Mesenteric fat pad (tissue), 1 donor: ENCODE measurements around the gene SPDYC. TPM values are rescaled to one million over a fixed set of nuclear protein-coding genes. Genes with fewer than 3 reads are reported as not detected.

ENCODE experiments used
- microRNA-seq: library from miRNA; unstranded; fragments of <30 nt; microRNA quantifications from one replicate; pipeline ENCODE4 v1.2.0, GENCODE V29; 2020; ENCODE audit warnings: borderline number of aligned reads
- total RNA-seq: library from RNA; stranded (reverse); fragmentation: NEBNext Ultra II Directional; extraction: Animal tissue kit (Norgen Biotek cat#: 25700); gene quantifications from one replicate; pipeline ENCODE4 v1.2.1, GENCODE V29; 2021
- donor health status: DM: yes; HTN: yes; CAD: no.

The SPDYC gene
- total RNA-seq, 1 donor from 2014 or later = not detected

Small RNAs within 50 kb of the gene (microRNA-seq; reads per million reads assigned to microRNA genes)
- not detected for gene MIR6751

Other genes with a start within 250 kb of the SPDYC start
- 28.3 TPM for gene PPP2R5B, start 245.5 kb upstream of the SPDYC start, total RNA-seq
- gene GPHA2, start 234.3 kb upstream of the SPDYC start, total RNA-seq = not detected
- not detected for gene MAJIN, start 198.1 kb upstream of the SPDYC start, total RNA-seq
- gene BATF2, start 173.3 kb upstream of the SPDYC start, total RNA-seq = 2.1 TPM
- gene ARL2, start 156.1 kb upstream of the SPDYC start, total RNA-seq = 93.0 TPM
- gene SNX15, start 142.8 kb upstream of the SPDYC start, total RNA-seq = 27.6 TPM
- gene SAC3D1, start 129.0 kb upstream of the SPDYC start, total RNA-seq = 12.3 TPM
- gene NAALADL1, start 111.7 kb upstream of the SPDYC start, total RNA-seq = 15.2 TPM
- 1.2 TPM for gene CDCA5, start 86.2 kb upstream of the SPDYC start, total RNA-seq
- 32.1 TPM for gene ZFPL1, start 86.0 kb upstream of the SPDYC start, total RNA-seq
- gene VPS51, start 74.0 kb upstream of the SPDYC start, total RNA-seq = 86.6 TPM
- gene TM7SF2, start 58.4 kb upstream of the SPDYC start, total RNA-seq = 22.1 TPM
- gene ZNHIT2, start 52.5 kb upstream of the SPDYC start, total RNA-seq = 11.5 TPM
- gene FAU, start 48.1 kb upstream of the SPDYC start, total RNA-seq = 617 TPM
- 26.1 TPM for gene MRPL49, start 47.9 kb upstream of the SPDYC start, total RNA-seq
- 78.8 TPM for gene SYVN1, start 35.7 kb upstream of the SPDYC start, total RNA-seq
- 102 TPM for gene CAPN1, start 11.7 kb downstream of the SPDYC start, total RNA-seq
- gene POLA2, start 91.7 kb downstream of the SPDYC start, total RNA-seq = 5.9 TPM
- 88.4 TPM for gene CDC42EP2, start 144.6 kb downstream of the SPDYC start, total RNA-seq
- 34.1 TPM for gene DPF2, start 163.6 kb downstream of the SPDYC start, total RNA-seq
- gene TIGD3, start 184.5 kb downstream of the SPDYC start, total RNA-seq = not detected
- gene SLC25A45, start 212.4 kb downstream of the SPDYC start, total RNA-seq = 8.7 TPM
- 44.0 TPM for gene FRMD8, start 216.4 kb downstream of the SPDYC start, total RNA-seq